Cardiac muscle cell (in vitro differentiated cells and primary cell): ENCODE results near the gene BARX1. TPM values are rescaled to one million over a fixed set of nuclear protein-coding genes. Genes with fewer than 3 reads are reported as not detected.

Experiments used
- DNase-seq, 2 donors: peaks; one replicate each; pipeline versions ENCODE4 v3.0.0 to v3.0.0-alpha.2; 2010 to 2017; ENCODE audit warnings: low read depth in 1 of 2, low spot score in 1 of 2
- H3K27ac ChIP-seq: fragments of 200-600 bp; sonication (generic); 2 replicates; pipeline ENCODE4 v1.5.1; 2016
- H3K27me3 ChIP-seq: fragments of 200-600 bp; sonication (generic); 2 replicates; pipeline ENCODE4 v1.6.0; 2016; ENCODE audit warnings: control low read depth
- H3K36me3 ChIP-seq: fragments of 200-600 bp; sonication (generic); 2 replicates; pipeline ENCODE4 v1.5.1; 2016; ENCODE audit warnings: control low read depth
- H3K4me1 ChIP-seq: fragments of 200-600 bp; sonication (generic); 2 replicates; pipeline ENCODE4 v1.8.1; 2017; ENCODE audit warnings: low read depth, mild to moderate bottlenecking, mixed run types
- H3K4me3 ChIP-seq: fragments of 200-600 bp; sonication (generic); 2 replicates; pipeline ENCODE4 v1.5.1; 2016; ENCODE audit warnings: mild to moderate bottlenecking
- H3K9me3 ChIP-seq: fragments of 200-600 bp; sonication (generic); 2 replicates; pipeline ENCODE4 v1.5.1; 2017; ENCODE audit warnings: low read depth, mild to moderate bottlenecking, control low read depth
- polyA plus RNA-seq: library from polyadenylated mRNA; unstranded; fragments of >200 nt; fragmentation: Nextera tagmentation; extraction: Ambion mirVana; gene quantifications from 2 replicates; pipeline ENCODE4 v1.2.1, GENCODE V29; 2016
- total RNA-seq: library from RNA; depleted of rRNA; stranded (reverse); fragments of >200 nt; gene quantifications from 2 replicates; pipeline ENCODE4 v1.2.3, GENCODE V29; 2016
- TF ChIP-seq, protein P1 (sequence below): IDR thresholded peaks from 2 replicates; pipeline ENCODE4 v1.5.1; 2012; ENCODE audit warnings: low read depth, mild to moderate bottlenecking, low read length

The BARX1 gene
- total and polyA plus RNA-seq, 2 experiments from 2014 or later = 0.17 to 0.24 TPM

DNA sequence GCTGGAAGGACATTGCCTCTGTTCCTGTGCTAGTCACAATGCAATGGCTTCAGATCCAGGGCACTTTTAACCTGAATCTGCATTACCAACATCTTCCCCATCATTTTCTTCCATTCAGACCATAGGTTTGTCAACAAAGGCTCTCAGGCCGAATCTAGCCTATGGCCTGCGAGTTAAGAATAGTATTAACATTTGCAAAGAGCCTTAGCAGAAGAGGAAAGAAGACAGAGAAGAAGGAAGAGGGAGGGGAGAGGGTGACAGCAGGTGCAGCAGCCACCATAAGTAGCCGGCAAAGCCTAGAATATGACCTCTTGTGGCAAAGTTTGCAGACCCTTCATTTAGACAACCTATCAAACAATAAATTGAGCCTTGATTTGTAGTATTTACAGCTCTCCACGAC, 32.6 kb downstream of the BARX1 start:
- no peak overlapping the region for H3K27ac ChIP-seq
- TF ChIP-seq, protein P1, sequence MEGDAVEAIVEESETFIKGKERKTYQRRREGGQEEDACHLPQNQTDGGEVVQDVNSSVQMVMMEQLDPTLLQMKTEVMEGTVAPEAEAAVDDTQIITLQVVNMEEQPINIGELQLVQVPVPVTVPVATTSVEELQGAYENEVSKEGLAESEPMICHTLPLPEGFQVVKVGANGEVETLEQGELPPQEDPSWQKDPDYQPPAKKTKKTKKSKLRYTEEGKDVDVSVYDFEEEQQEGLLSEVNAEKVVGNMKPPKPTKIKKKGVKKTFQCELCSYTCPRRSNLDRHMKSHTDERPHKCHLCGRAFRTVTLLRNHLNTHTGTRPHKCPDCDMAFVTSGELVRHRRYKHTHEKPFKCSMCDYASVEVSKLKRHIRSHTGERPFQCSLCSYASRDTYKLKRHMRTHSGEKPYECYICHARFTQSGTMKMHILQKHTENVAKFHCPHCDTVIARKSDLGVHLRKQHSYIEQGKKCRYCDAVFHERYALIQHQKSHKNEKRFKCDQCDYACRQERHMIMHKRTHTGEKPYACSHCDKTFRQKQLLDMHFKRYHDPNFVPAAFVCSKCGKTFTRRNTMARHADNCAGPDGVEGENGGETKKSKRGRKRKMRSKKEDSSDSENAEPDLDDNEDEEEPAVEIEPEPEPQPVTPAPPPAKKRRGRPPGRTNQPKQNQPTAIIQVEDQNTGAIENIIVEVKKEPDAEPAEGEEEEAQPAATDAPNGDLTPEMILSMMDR = no peak

DNA sequence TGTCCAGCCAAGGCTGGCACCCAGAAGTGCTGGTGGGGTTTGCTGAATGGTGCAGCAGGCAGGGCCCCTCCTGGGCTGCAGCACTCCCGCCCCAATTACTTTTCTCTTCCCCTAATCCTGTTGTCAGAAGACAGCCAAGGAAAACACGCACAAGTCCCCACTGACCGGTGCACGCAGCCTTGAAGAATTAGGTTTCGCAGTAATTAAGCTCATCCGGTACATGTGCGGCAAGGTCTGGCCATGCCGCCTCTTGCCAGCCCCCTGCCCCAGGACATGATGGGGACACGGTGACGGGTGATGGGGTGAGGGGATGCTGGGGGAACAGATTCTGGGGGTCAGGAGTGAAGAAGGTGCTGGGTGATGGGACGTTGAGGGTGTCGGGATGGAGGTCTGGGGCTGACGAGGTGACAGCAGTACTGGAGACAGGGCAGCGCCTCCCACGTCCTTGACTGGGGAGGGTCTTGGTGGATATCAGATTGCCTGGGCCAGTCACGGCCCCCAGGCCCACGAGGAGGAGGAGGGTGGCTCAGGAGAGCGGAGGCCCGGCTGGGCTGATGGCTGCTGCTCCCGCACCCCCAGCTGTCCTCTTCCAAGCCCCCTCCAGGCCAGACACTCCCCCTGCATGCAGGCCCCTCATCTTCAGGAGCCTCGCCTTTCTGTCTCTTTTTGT, 34.9 kb downstream of the BARX1 start:
- H3K4me3 ChIP-seq = no peak overlapping the region
- H3K27ac ChIP-seq = no peak overlapping the region
- DNase-seq = no peak
- H3K36me3 ChIP-seq = no peaks in the 10 kb centered on the region
- H3K27me3 ChIP-seq = peaks cover 16% of the 10 kb centered on the region
- TF ChIP-seq, protein P1 = no peak
- H3K4me1 ChIP-seq = no peaks in the 10 kb centered on the region
- H3K9me3 ChIP-seq = no peaks in the 10 kb centered on the region

More for the DNA sequence above, 32.6 kb downstream of the BARX1 start:
- Histone ChIP-seq H3K4me1 (no peaks in the 10 kb centered on the region), H3K27me3 (peaks cover 17% of the 10 kb centered on the region), H3K36me3 (no peaks in the 10 kb centered on the region), H3K9me3 (no peaks in the 10 kb centered on the region), H3K4me3 (no peak overlapping the region)
- no peak for DNase-seq

DNA sequence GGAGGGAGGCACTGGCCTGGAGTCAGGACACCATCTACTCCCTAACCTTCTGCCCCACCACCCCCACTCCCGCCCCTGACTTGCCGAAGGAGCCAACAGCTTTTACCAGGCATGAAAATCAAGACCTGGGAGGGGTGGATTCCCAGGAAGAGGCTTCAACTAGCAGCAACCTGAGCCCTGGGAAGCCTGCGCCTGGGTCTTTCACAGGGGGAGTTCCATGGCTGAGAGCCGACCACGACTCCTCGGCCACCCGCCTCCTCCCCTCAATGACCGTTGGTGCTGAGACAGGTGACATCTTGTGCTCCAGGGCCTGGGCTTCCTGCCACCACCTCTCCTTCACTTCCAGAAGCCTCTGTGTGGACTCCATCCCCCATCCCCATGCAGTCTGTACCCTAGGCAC, 37.1 kb downstream of the BARX1 start:
- Histone ChIP-seq H3K27me3 (peaks cover 15% of the 10 kb centered on the region), H3K36me3 (no peaks in the 10 kb centered on the region), H3K4me3 (no peak overlapping the region), H3K9me3 (no peaks in the 10 kb centered on the region), H3K4me1 (no peaks in the 10 kb centered on the region), H3K27ac (no peak overlapping the region)
- TF ChIP-seq, protein P1 = no peak
- no peak for DNase-seq

DNA sequence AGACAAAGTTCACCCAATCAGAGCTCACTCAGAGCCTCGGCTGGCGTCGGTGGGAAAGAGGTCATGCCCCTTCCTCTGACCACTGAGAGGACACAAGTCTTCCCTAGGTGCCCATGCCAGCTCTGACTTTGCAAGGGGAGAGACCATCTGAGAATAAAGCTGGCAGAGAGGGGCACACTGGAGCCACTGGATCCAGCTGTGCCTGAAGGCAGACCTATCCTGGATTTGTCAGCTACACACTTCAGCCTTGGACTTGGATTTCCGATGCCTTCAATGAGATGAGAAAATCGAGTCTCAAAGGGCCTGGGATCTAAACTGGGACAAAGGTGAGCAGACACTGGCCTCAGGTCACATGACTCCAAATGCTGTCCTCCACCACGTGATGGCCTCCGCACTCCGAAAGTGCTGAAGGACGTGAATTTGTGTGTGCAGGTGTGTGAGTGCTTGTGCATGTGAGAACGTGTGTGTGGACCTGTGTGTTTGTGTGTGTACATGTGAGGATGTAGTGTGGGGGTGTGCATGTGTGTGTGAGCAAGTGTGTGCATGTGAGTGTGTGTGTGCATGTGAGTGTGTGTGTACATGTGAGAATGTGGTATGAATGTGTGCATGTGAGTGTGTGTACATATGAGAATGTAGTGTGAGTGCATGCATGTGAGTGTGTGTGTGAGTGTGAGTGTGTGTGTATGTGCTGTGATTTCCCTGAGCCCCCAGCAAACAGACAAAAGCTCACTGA, 37.9 kb downstream of the BARX1 start:
- no peaks in the 10 kb centered on the region for H3K9me3 ChIP-seq
- no peaks in the 10 kb centered on the region for H3K36me3 ChIP-seq
- H3K27ac ChIP-seq = no peak overlapping the region
- TF ChIP-seq, protein P1 = no peak
- DNase-seq = no peak
- peaks cover 4% of the 10 kb centered on the region for H3K4me1 ChIP-seq
- no peak overlapping the region for H3K4me3 ChIP-seq
- H3K27me3 ChIP-seq = peaks cover 7% of the 10 kb centered on the region

DNA sequence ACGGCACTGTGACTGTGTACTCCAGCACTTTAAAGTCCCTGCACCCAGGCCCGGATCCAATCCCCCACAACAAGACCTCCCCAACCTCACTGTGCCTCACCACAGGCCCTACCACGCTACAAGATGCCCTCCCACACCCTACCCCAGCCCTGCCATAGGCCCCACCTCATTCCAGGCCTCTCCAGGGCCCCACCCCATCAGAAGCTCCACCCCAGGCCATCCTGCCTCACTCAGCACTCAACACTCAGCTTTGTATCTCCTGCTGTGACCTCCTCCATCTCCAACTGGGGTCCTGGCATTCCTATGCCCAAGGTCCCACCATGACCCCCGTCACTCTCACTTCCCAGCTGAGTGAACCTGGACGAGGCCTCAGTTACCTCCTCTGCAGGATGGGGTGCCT, 38.8 kb downstream of the BARX1 start:
- TF ChIP-seq, protein P1 = no peak
- peaks cover 8% of the 10 kb centered on the region for H3K4me1 ChIP-seq
- H3K27me3 ChIP-seq = peaks cover 5% of the 10 kb centered on the region
- no peak for DNase-seq
- H3K9me3 ChIP-seq = no peaks in the 10 kb centered on the region
- H3K4me3 ChIP-seq = no peak overlapping the region
- no peaks in the 10 kb centered on the region for H3K36me3 ChIP-seq
- H3K27ac ChIP-seq = no peak overlapping the region
